CD4-positive, alpha-beta T cell treated with Interleukin-1 beta for 1 hour (primary cell): Measurements from ENCODE around the gene ETHE1.

Experiments
- DNase-seq, 2 donors: peaks; one replicate each; pipeline ENCODE4 v3.0.0-alpha.2; 2020 to 2022

ETHE1 gene, protein sequence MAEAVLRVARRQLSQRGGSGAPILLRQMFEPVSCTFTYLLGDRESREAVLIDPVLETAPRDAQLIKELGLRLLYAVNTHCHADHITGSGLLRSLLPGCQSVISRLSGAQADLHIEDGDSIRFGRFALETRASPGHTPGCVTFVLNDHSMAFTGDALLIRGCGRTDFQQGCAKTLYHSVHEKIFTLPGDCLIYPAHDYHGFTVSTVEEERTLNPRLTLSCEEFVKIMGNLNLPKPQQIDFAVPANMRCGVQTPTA

DNA sequence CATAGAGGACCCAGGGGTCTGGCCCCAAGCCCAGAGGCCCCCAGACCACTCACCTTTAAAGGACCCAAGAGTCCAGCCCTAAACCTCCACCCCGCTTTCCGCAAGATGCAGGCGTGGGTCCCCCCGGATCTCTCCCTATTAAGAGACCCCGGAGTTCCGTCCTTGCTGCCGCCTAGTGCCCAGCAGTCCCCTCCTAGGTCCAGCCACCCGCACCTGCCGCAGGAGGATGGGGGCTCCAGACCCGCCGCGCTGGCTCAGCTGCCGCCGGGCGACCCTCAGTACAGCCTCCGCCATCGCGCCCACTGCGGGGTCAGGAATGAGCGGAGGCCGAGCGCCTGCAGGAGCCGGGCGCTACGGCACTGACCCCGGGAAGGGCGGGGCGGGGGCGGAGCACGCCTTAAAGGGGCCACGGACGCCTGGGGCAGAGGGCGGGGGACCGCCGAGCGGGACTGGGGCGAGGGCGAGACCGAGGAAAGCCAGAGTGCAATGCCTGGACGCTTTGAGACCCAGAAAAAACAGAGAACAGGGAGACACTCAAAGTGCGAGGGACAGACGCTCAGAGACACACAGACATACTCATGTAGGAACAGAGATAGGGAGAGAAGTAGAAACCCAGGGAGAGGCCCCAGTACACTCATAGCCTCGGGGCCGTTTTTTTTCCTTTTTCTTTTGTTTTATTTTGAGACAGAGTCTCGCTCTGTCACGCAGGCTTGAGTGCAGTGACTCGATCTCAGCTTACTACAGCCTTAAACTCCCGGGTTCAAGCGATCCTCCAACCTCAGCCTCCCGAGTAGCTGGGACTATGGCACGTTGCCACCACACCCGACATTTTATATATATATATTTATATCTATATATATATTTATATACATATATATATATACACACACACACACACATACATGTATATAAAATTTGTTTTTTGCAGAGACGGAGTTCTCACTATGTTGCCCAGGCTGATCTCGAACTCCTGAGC lies at the start of gene ETHE1:
TSS of gene ETHE1 (minus strand) at position 318 of the 976 bp plus-strand sequence. CDS start at position 294, 24 bp downstream.
- peak; percentile 63 to 69 for DNase-seq

DNA sequence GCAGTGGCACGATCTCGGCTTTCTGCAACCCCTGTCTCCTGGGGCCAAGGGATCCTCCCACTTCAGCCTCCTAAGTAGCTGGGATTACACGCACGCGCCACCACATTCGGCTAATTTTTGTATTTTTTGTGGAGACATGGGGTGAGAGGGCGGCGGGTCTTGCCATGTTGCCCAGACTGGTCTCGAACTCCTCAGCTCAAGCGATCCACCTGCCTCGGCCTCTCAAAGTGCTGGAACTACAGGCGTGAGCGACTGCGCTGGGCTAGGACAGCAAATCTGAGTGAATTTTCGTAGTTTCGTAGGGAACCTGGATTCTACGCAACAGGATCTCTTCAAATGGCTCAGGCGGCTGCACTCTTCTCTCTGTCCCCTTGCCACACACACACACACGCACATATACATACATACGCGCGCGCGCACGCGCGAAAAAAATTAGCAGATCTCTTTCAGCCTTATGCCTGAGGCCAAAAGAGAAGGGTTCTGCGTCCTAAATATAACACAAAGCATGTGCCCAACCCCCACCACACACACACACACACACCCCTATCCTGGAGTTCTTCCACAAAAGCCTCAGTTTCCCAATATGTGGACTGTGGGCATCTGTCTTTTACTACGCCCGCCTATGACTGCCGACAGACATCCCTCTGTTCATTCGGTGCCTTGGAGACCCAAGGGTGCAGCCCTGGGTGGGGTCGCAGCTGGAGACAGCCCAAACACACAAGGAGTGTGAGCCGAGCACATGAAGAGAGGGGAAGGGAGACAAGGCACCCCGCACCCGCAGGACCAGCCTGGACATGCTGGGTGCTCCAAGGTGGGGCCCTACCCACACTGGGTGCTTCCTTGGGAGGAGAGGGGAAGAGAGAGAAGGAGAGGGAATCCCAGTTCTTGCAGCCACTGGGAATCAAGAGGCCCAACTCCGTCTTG lies 49.2 kb upstream of the ETHE1 start:
- no peak for DNase-seq

DNA sequence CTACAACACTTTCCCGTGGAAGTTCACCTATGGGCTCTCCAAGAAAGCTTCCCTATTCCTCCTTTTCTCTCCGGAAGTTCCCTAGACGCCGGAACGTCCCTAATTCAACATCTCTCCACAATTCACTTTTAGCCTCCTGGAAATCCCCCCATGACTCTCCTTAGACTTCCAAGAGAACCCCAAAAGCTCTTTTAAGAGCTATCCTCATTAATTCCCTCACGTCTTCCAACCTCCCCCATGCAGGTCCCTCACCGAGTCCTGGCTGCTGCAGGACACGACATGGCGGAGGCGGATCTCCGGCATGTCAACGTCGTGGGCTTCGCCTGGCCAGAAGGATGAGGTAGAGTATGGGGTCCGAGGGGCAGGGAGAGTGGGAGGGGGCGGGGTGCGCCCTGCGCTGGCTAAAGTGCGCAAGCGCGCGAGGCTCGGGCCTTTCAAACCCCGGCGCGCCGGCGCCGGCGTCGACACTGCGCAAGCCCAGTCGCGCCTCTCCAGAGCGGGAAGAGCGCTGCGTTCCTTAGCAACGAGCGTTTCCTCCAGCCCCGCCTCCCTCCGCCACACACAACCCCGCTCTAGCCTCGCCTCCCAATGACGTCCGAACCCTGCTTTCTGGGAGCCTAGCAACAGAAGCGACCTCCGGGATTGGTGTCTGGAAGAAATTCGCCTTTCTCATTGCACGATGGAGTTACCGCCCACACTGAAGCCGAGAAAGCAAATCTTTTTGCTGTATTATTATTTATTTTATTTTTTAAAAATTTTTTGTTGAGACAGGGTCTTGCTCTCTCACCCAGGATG lies 48.4 kb upstream of the ETHE1 start, which contains the start of the genes PINLYP and XRCC1:
TSS of gene PINLYP (plus strand) at position 646 of the 795 bp plus-strand sequence. CDS start 1,391 bp downstream, outside the sequence.
TSS of gene XRCC1 (minus strand) at position 372 of the 795 bp plus-strand sequence. CDS start at position 303, 69 bp downstream.
- peak; percentile 98 to 99 for DNase-seq

DNA sequence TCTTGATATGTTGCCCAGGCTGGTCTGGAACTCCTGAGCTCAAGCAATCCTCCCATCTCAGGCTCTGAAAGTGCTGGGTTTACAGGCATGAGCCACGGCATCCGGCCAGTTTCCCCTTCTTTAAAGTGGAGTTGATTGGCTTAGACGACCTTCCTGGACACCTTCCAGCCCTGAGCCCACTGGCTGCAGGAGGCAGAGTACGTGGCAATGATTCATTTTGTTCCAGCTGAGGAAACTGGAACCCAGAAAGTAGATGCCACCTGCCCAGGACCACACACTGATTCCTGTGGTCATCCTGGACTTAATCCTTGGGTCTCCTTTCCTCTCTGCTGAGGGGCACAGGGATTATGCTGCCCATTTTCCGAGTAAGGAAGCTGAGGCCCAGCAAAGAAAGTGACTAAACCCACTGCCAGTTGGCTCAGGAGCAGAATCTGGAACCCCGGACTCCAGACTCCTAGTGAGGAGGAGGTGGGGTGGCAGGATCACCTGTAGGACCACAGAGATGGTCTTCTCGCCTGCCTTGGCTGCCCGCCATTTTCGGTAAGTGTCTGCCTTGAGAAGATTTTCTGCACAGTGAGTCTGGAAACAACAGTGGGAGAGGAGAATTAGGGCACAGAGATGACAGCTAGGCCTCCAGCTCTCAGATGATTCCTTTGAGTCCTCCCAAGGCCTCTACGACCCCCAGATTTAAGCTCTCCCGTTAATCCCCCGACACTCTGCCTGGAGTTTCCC lies 47.6 kb upstream of the ETHE1 start:
- DNase-seq, result no peak

DNA sequence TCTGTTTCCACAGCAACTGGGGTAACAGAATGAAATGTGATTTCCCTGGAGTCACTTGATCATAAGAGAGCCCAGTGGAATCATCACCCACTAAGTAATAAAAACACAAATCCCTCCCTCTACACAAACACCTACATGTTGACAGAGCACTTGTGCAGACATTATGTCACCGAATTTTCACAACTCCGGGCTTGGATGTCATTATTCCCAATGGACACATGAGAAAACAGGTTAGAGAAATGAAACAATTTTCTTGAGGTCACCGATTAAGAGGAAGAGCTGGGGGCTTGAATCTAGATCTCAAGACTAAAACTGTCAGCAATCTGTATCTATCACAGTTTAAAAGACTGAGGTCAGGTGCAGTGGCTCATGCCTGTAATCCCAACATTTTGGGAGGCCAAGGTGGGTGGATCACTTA lies 45.2 kb upstream of the ETHE1 start:
- no peak for DNase-seq

DNA sequence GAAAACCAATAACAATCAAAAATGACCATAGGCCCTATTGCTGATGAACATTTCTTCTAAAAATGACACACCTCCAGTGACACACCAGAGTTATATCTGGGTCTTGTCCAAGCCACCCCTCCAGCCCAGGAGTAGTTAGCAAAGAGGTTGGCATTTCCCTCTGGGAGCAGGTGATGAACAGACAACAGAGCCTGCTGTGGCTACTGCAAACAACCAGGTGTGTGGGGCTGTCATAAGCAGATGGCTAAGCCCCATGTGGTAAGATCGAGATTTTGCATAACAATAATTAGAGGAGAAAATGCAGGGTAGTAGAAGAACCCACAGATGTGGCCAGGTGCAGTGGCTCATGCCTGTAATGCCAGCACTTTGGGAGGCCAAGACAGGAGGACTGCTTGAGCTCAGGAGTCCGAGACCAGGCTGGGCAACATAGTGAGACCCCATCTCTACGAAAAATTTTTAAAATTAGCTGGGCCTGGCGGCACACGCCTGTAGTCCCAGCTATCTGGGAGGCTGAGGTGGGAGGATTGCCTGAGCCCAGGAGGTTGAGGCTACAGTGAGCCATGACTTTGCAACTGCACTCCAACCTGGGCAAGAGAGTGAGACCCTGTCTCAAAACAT lies 43.3 kb upstream of the ETHE1 start:
- no peak for DNase-seq

DNA sequence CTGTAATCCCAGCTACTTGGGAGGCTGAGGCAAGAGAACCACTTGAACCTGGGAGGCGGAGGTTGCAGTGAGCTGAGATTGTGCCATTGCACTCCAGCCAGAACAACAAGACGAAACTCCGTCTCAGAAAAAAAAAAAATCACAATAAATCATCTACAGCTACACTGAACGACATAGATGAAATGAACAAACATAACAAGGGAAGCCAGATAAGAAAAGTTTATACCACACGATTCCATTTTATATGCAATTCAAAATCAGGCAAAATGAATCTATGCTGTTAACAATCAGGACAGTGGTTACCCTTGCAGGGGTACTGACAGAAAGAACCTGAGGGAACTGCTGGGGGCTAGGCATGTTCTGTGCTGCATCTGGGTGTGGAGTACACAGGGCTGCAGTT lies 42.7 kb upstream of the ETHE1 start:
- DNase-seq, result no peak

DNA sequence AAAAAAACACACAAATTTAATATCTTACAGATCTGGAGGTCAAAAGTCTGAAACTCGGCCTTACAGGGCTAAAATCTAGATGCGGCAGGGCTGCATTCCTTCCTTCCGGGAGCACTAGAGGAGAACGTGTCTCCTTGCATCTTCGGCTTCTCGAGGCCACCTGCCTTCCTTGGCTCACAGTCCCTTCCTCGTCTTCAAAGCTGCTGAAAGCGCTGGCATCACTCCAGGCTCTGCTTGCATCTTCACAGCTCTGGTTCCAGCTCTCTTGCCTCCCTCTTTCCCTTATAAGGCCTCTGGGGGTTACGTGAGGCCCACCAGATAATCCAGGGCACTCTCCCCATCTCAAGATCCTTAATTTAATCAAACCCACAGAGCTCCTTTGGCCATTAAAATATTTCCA lies 37.8 kb upstream of the ETHE1 start:
- DNase-seq, result no peak

DNA sequence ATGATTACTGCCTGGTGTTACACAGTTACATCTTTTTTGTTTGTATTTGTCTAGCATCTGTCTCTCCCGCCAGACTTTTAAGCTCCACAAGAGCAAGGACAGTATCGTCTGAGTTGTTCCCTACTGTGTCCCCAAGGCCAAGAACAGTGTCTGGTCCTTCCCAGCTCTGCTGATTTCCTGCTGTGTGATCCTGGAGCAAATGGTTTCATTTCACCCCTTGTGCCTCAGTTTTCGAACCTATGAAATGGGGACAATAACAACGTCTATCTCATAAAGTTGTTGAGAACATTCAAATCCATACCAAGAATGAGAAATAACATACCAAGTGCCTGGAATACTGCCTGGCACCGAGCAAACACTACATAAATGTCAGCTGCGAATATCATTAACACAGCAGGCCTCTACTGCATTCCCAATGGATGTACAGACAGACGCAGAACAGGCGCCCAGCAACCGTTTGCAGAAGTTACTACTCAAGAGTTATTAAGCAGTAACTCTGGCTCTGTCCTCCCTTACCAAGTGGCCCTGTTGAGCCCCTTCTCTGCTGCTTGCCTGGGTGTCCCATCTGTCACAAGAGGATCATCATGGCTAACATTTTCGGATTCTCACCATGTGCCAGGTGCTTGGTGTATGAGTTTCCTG lies 36.9 kb upstream of the ETHE1 start:
- no peak for DNase-seq

DNA sequence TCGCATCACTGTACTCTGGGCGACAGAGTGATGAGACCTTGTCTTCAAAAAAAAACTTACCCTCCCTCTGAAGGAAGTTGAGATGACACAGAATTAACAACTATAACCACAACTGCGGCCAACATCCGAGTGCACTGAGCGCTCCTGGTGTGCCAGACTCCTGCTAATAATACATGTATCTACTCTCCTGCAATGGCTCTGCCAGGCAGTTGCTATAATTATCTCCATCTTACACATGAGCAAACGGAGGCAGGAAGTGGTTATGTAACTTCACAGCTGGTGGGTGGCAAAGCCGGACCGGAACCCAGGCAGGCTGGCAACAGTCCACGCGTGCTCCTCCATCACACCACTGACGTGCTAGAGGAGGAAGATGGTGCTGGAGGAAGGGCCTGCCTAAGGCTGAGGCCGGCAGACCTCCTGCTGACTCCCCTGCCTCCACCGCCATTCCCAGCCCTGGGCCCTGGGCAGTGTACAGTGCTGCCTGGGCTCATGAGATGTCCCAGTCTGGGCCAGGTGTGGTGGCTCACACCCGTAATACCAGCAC lies 35.8 kb upstream of the ETHE1 start:
- peak; percentile 90 to 92 for DNase-seq

DNA sequence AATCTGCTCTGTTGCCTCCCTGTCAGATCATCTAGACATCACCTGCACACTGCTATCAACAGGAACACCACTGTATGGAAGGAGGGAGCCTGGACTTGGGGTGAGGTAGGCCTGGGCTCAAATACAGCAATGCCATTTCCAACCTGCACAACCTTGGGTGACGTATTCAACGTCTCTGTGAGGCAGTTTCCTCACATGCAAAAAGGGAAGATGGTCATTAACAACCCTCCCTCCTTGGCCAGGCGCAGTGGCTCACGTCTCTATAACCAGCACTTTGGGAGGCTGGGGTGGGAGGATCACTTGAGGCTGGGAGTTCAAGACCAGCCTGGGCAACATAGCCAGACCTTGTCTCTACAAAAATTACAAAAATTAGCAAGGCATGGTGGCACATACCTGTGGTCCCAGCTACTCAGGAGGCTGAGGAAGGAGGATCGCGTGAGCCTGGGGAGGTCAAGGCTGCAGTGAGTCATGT lies 35.3 kb upstream of the ETHE1 start:
- no peak for DNase-seq

DNA sequence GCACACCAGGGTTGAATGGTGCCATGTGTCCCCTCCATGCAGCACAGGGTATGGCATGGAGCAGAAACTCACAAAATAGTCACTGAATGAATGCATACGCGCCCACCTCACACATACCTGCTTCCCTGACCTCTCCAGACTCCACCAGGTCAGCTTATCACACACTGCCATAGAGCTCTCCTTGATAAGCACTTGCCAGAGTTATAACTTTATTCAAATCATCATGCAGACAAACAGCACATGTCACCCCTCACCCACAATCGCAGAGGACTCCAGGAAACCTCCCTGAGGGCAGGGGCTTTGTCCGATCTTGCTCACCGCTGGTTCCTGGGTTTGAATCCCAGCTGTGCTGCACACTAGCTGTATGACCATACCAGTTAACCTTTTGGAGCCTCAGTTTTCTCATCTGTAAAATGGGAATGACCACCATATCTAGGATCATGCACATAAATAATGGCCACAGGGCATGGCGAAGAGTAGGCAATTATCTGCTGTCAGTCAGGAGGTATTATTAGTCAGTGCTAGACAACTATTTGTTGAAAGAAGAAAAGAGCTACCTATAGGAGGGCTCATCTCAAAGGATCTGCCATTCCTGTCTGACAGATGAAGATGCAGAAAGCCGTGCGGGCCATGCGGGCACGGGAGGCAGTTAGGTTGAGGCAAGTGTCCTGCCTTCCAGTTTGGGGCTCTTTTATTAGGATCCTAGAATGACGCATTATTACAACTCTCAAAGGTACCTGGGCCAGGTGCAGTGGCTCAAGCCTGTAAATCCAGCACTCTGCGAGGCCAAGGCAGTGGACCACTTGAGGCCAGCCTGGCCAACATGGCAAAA lies 34.4 kb upstream of the ETHE1 start:
- DNase-seq, result no peak

DNA sequence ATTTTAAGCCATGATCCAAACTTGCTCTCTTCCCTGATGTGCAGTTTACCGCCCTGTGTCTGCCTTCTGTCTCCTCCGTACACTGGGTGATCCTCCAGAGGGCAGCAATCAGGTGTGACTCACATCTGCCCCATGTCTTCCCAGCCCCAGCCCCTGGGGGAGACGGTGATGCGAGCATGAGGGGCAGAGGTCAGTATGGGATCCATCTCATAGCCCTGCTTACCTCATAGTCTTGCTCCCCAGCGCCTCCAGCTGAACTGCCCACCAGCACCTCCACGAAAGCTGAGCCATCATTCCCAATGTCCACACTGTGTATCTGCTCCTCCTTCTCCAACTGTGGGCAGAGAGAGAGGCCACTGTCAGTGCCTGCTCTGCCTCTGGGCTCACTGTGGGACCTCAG lies 33.7 kb upstream of the ETHE1 start:
- DNase-seq, result peak in 1 of 2 donors; percentile 22

DNA sequence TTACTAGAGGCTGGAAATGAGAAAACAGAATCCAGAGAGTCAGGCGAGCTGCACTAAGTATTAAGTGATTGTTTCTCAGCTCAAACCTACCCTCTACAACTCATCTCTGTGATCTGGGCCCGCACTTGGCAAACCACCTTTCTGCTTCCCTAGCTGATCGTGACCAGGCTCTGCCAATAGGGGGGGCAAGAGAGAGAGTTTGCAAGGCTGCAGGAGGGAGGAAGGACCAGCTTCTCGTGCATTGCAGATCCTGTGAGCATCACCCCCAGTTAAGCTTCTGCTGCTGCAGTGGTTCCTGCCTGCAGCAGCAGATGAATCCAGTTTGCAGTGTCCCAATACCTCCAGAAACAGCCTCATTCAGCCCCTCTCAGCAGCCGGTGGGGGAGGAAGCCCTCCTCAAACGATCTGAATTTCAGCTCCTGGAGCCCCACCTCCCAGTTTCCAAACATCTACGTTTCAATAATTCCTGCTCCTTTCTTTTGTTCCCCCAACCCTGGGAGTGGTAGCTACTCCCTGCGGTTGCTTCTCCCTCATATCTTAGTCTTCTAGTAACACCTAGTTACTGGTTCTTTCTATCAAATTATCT lies 28.3 kb upstream of the ETHE1 start:
- DNase-seq, result peak; percentile 84 to 89

DNA sequence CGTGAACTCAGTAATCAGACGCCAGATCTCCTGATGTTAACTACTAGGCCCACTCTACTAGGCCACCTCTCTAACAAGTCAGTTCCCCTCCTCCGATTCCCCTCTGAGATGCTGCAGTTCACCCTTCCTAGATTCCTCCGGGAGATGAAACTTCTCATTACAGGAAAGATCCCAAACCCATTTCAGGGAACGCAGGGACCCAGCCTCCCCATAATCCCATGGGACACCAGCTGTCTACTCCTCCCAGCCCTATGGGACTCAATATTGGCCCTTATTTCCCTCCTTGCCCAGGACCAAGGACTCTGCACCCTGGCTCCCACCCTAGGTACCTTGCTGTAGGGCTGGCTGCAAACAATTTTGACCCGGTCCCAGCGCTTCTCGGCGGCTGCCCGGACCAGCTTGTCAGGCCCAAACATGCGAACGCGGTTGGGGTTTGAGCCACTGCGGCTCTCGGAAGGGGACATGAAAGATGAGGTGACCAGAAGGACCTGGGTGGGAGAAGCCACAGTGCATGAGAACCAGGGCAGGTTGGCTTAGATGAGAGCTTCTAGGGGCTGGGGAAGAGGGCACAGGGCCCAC lies 27.4 kb upstream of the ETHE1 start:
- DNase-seq, result no peak

DNA sequence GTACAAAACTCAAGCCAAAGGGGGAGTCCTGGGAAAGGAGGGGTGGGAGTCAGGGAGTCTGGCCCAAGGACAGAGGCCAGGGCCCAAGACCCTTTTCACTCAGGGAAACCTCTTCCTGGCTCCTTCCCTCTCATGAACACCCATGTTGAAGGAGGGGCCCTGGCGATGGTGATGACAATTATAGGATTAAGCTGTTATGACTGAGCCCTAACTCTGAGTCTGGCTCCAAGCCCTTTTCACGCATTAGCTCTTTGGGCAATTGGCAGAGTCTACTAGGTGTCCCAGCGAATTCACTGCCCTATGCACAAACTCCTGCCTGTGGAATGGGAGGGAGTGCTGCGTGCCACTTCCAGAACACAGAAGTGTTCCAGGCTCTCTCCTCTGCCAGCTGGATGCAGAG lies 26.7 kb upstream of the ETHE1 start:
- no peak for DNase-seq

DNA sequence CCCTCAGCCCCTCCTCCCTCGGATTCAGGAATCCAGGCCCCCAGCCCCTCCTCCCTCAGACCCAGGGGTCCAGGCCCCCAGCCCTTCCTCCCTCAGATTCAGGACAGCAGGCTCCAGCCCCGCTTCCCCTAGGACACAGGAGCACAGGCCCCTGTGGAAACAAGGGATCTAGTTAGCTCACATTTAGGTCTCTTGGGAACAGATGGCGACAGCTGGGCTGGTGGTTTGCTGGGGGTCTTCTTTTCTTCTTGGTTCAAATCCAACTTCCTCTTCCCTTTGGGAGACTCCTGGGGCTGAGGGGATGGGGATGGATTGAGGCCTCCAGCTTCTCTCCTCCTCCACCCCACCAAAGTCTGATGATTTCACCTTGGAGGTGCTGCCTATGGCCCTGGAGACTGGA lies 25.6 kb upstream of the ETHE1 start:
- DNase-seq, result no peak

DNA sequence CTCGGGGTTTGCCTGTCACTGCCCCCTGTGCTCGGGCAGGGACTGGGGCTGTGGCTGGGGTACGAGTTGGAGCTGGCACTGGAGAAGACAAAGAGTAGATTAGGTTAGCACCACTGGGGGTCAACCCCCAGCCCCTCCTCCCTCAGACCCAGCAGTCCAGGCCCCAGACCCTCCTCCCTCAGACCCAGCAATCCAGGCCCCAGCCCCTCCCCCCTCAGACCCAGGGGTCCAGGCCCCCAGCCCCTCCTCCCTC lies 25.1 kb upstream of the ETHE1 start:
- no peak for DNase-seq
